Natural killer cell (primary cell): ENCODE results near the gene FCHO1. TPM values are rescaled to one million over a fixed set of nuclear protein-coding genes. Genes with fewer than 3 reads are reported as not detected.
"Not testable (repeated sequence)": the region's sequence is repeated elsewhere in the genome, so short reads cannot be mapped to it uniquely, and the experiment has no call there.

Experiments
- ATAC-seq, 3 donors: fragments of 150-1000 bp in 2 of 3; fragments of 200-7000 bp in 1 of 3; cut with Tn5 transposase; 1 replicate in 1 of 3; 2 replicates in 2 of 3; pipeline ENCODE4 v1.10.0; 2021; ENCODE audit warnings: mild to moderate bottlenecking in 2 of 3, moderate library complexity in 2 of 3
- DNase-seq, 2 donors: peaks; one replicate each; pipeline versions ENCODE4 v3.0.0 to v3.0.0-alpha.2; 2013 to 2021; ENCODE audit warnings: mixed read lengths in 1 of 2
- H3K27ac ChIP-seq: one replicate; pipeline ENCODE4 v1.5.1; 2013; ENCODE audit warnings: mild to moderate bottlenecking, low read length
- H3K27me3 ChIP-seq: one replicate; pipeline ENCODE4 v1.6.1; 2013; ENCODE audit warnings: low read length; ENCODE audit not compliant: control insufficient read depth, insufficient read depth
- H3K36me3 ChIP-seq: one replicate; pipeline ENCODE4 v1.6.1; 2013; ENCODE audit warnings: low read length; ENCODE audit not compliant: control insufficient read depth, insufficient read depth
- H3K4me1 ChIP-seq: one replicate; pipeline ENCODE4 v1.6.1; 2013; ENCODE audit warnings: low read length; ENCODE audit not compliant: control insufficient read depth, insufficient read depth
- H3K4me3 ChIP-seq: one replicate; pipeline ENCODE4 v1.5.1; 2013; ENCODE audit warnings: low read length
- H3K9me3 ChIP-seq: one replicate; pipeline ENCODE4 v1.6.1; 2013; ENCODE audit warnings: low read length; ENCODE audit not compliant: control insufficient read depth, insufficient read depth
- H3K27ac Mint-ChIP-seq, 2 donors: one replicate each; pipeline ENCODE4 v1.8.0; 2022; ENCODE audit warnings: mild to moderate bottlenecking in 2 of 2, mixed read lengths in 2 of 2, moderate library complexity in 1 of 2
- H3K27me3 Mint-ChIP-seq, 2 donors: one replicate each; pipeline ENCODE4 v1.8.0; 2022; ENCODE audit warnings: low read depth in 2 of 2, mixed read lengths in 2 of 2
- H3K36me3 Mint-ChIP-seq: one replicate; pipeline ENCODE4 v1.8.0; 2022; ENCODE audit warnings: mixed read lengths
- H3K4me1 Mint-ChIP-seq, 2 donors: one replicate each; pipeline ENCODE4 v1.8.0; 2022; ENCODE audit warnings: mixed read lengths in 2 of 2
- H3K4me3 Mint-ChIP-seq: one replicate; pipeline ENCODE4 v1.8.0; 2022; ENCODE audit warnings: mild to moderate bottlenecking, moderate library complexity, mixed read lengths
- H3K9me3 Mint-ChIP-seq, 2 donors: one replicate each; pipeline ENCODE4 v1.8.0; 2022; ENCODE audit warnings: mixed read lengths in 2 of 2
- WGBS: methylation state at CpG from one replicate; pipeline ENCODE4 v1.1.7; 2013; ENCODE audit warnings: missing lambda C conversion rate; ENCODE audit not compliant: insufficient coverage; 5-methylcytosine and 5-hydroxymethylcytosine counted together
- intact Hi-C: fragments of 100-400 bp; cut with micrococcal nuclease; formaldehyde crosslinking; loops from one replicate; pipeline ENCODE4 v1.14.2; 2022
- total RNA-seq, 4 donors: library from RNA; stranded (reverse); fragments of 120-200 nt in 1 of 4; gene quantifications; one replicate each; pipeline versions ENCODE4 v1.2.3 to v1.2.4, GENCODE V29; 2013 to 2022
- TF ChIP-seq, protein P1 (sequence below): fragments of 200-600 bp; IDR thresholded peaks from one replicate; pipeline ENCODE4 v1.8.0; 2022; ENCODE audit warnings: antibody characterized with exemption

FCHO1 gene
- total RNA-seq, 3 donors from 2014 or later (not counting 1 experiment from before 2014, with no cell fraction given): 56.1 to 67.7 (median 66.5) TPM

DNA sequence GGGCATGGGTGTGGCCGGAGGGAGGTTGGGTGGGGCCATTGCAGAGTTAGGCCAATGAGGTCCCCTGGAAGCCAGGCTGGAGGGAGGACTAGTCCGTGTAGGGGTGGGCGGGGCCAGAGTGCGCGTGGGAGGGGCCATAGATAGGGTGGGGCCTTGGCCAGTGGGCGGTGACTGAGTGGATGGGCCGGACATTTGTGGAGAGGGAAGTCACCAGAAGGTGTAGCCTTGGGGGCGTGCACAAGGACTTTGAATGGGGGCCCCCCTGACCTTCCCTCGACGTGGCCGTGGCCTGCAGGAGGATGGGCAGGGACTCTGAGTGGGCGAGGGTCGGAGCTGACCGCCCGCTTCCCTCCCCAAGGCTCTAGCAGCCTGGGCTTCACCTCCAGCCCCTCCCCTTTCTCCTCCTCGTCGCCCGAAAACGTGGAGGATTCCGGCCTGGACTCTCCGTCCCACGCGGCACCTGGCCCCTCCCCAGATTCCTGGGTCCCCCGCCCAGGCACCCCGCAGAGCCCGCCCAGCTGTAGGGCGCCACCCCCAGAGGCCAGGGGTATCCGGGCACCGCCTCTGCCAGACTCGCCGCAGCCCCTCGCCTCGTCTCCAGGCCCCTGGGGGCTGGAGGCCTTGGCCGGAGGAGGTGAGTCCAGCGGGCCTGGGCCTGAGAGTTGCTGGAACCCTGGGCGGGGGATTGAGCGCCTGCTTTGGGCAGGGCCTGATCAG lies 27.1 kb downstream of the FCHO1 start:
- Mint-ChIP-seq H3K27ac (peak overlapping the region in 1 of 2 donors; percentile 54), H3K36me3 (no peaks in the 10 kb centered on the region), H3K4me3 (peak overlapping the region; percentile 55), H3K4me1 (peaks cover 7 to 17% of the 10 kb centered on the region in 2 donors), H3K9me3 (no peaks in the 10 kb centered on the region), H3K27me3 (no peaks in the 10 kb centered on the region)
- peaks cover 15% of the 10 kb centered on the region for H3K4me1 ChIP-seq
- H3K36me3 ChIP-seq: peaks cover 36% of the 10 kb centered on the region
- H3K4me3 ChIP-seq: no peak overlapping the region
- H3K27me3 ChIP-seq: no peaks in the 10 kb centered on the region
- intact Hi-C loops: no loop called here
- TF ChIP-seq, protein P1, sequence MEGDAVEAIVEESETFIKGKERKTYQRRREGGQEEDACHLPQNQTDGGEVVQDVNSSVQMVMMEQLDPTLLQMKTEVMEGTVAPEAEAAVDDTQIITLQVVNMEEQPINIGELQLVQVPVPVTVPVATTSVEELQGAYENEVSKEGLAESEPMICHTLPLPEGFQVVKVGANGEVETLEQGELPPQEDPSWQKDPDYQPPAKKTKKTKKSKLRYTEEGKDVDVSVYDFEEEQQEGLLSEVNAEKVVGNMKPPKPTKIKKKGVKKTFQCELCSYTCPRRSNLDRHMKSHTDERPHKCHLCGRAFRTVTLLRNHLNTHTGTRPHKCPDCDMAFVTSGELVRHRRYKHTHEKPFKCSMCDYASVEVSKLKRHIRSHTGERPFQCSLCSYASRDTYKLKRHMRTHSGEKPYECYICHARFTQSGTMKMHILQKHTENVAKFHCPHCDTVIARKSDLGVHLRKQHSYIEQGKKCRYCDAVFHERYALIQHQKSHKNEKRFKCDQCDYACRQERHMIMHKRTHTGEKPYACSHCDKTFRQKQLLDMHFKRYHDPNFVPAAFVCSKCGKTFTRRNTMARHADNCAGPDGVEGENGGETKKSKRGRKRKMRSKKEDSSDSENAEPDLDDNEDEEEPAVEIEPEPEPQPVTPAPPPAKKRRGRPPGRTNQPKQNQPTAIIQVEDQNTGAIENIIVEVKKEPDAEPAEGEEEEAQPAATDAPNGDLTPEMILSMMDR: no peak
- ATAC-seq (peak; percentile 74 to 91 (median 80)), DNase-seq (peak in 1 of 2 donors; percentile 46)
- H3K9me3 ChIP-seq: no peaks in the 10 kb centered on the region
- WGBS: 62% methylated on average over 37 of the region's 37 CpGs
- no peak overlapping the region for H3K27ac ChIP-seq

DNA sequence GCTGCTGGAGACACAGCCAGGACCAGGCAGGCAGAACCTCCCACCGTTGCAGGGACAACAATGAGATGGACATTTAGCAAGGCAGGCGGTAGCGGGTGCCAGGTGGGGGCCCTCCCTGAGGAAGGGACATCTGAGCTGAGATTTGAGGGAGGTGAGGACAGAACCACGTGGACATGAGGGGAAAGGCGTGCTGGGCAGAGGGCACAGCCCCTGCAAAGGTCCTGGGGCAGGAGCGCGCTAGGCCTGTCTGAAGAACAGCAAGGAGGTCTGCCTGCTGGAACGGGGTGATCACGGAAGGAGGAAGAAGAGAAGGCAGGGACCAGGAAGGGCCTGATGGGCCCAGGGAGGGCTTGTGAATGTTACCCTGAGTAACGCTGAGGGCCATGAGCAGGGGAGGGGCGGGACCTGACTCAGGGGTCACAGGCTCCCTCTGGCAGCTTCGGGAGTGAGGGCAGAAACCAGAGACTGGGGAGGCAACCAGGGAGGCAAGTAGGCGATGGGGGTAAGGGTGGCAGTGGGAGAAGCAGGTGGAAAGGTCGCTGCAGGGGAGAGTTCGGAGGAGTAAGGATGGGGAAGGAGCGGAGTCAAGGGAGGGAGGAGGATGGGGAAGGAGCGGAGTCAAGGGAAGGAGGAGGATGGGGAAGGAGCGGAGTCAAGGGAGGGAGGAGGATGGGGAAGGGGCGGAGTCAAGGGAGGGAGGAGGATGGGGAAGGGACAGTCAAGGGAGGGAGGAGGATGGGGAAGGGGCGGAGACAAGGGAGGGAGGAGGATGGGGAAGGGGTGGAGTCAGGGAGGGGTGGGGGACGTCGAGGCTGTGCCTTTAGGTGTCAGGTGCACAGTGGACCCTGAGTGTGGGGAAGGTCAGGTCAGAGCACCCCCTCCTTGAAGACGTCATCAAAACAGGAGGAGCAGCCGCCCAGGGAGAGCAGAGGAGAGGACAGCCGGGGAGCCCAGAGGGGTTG lies 28.0 kb downstream of the FCHO1 start:
- WGBS: 68% methylated on average over 25 of the region's 25 CpGs
- intact Hi-C loops: no loop called here
- H3K4me1 ChIP-seq: peaks cover 18% of the 10 kb centered on the region
- no peaks in the 10 kb centered on the region for H3K27me3 Mint-ChIP-seq
- H3K36me3 Mint-ChIP-seq: no peaks in the 10 kb centered on the region
- H3K9me3 Mint-ChIP-seq: no peaks in the 10 kb centered on the region
- H3K4me1 Mint-ChIP-seq: peaks cover 7 to 20% of the 10 kb centered on the region in 2 donors
- no peak overlapping the region for H3K27ac ChIP-seq
- peaks cover 36% of the 10 kb centered on the region for H3K36me3 ChIP-seq
- TF ChIP-seq, protein P1: no peak
- no peak overlapping the region for H3K4me3 ChIP-seq
- no peaks in the 10 kb centered on the region for H3K27me3 ChIP-seq
- no peaks in the 10 kb centered on the region for H3K9me3 ChIP-seq
- DNase-seq (no peak), ATAC-seq (peak in 1 of 3 donors; percentile 22)
- peak overlapping the region in 1 of 2 donors; percentile 54 for H3K27ac Mint-ChIP-seq
- H3K4me3 Mint-ChIP-seq: peak overlapping the region; percentile 7

DNA sequence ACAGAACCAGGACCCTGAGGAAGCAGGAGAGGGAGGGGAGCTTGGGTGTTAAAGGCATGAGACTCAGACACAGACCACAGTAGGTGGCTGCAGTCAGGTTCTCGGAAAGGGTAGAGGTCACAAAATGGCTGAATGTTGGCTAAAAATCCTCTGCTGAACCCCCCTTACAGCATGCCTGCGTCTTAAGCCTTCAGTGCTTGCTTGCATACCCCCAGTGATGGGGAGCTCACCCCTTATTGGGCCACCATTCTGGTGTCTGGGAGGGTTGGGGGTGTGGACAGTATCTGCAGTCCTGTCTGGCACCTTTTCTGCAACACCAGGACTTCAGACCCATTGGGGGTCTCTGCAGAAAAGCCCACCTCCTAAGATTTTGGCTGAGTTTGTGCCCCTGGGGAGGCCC lies 29.5 kb downstream of the FCHO1 start:
- no peaks in the 10 kb centered on the region for H3K27me3 ChIP-seq
- H3K4me1 ChIP-seq: peaks cover 18% of the 10 kb centered on the region
- Mint-ChIP-seq H3K4me3 (no peak overlapping the region), H3K4me1 (peaks cover 7 to 21% of the 10 kb centered on the region in 2 donors), H3K36me3 (no peaks in the 10 kb centered on the region), H3K9me3 (no peaks in the 10 kb centered on the region), H3K27ac (no peak overlapping the region), H3K27me3 (no peaks in the 10 kb centered on the region)
- no peak overlapping the region for H3K27ac ChIP-seq
- ATAC-seq: no peak
- DNase-seq: no peak
- H3K36me3 ChIP-seq: peaks cover 38% of the 10 kb centered on the region
- WGBS: 93% methylated on average over 2 of the region's 2 CpGs
- TF ChIP-seq, protein P1: no peak
- H3K4me3 ChIP-seq: no peak overlapping the region
- intact Hi-C loops: no loop called here
- H3K9me3 ChIP-seq: no peaks in the 10 kb centered on the region

DNA sequence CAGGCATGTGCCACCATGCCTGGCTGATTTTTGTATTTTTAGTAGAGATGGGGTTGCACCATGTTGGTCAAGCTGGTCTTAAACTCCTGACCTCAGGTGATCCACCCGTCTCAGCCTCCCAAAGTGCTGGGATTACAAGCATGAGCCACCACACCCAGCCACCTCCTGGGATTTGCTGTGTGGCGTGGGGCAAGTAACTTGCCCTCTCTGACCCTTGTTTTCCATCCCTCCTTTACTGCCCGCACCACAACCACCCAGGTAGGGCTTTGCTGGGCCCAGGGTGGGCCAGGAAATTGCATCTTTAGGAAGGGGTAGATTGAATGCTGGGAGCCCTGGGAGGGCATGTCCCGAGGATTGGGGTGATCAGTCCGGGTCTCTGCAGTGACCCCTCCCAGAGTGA lies 32.4 kb downstream of the FCHO1 start:
- not testable (repeated sequence) for H3K9me3 Mint-ChIP-seq, H3K27me3 Mint-ChIP-seq, H3K4me3 ChIP-seq, H3K36me3 Mint-ChIP-seq, ATAC-seq, H3K27me3 ChIP-seq, H3K27ac Mint-ChIP-seq, H3K27ac ChIP-seq, H3K9me3 ChIP-seq, H3K4me3 Mint-ChIP-seq, DNase-seq
- 96% methylated on average over 5 of the region's 5 CpGs for WGBS
- Histone ChIP-seq H3K4me1 (peaks cover 10% of the 10 kb centered on the region), H3K36me3 (peaks cover 48% of the 10 kb centered on the region)
- intact Hi-C loops: loop anchor here (2.0 kb wide), 2 partner anchors 71 to 79 kb away; no protein-coding TSS in a partner anchor
- peaks cover 5 to 21% of the 10 kb centered on the region in 2 donors for H3K4me1 Mint-ChIP-seq
